Liver (tissue), 9 donors: ENCODE measurements around the gene DIO2. TPM values are rescaled to one million over a fixed set of nuclear protein-coding genes. Genes with fewer than 3 reads are reported as not detected.

Experiments used
- DNase-seq: peaks from one replicate; pipeline ENCODE4 v3.0.0-alpha.2; 2017; ENCODE audit warnings: low spot score
- H3K27ac ChIP-seq, 2 donors: one replicate each; pipeline ENCODE4 v1.7.0; 2013; ENCODE audit warnings: inconsistent platforms in 2 of 2, low read length in 2 of 2, control low read depth in 1 of 2, low read depth in 1 of 2, mild to moderate bottlenecking in 1 of 2
- H3K27me3 ChIP-seq, 4 donors: one replicate each; pipeline versions ENCODE4 v1.6.1 to v1.7.0; 2013; ENCODE audit warnings: low read length in 3 of 4, inconsistent platforms in 1 of 4, mild to moderate bottlenecking in 1 of 4, moderate library complexity in 1 of 4; ENCODE audit not compliant: control insufficient read depth in 4 of 4, insufficient read depth in 4 of 4
- H3K36me3 ChIP-seq, 4 donors: one replicate each; pipeline versions ENCODE4 v1.6.1 to v1.7.0; 2013; ENCODE audit warnings: low read length in 3 of 4, mild to moderate bottlenecking in 3 of 4, low read depth in 1 of 4, moderate library complexity in 1 of 4; ENCODE audit not compliant: control insufficient read depth in 4 of 4, insufficient read depth in 3 of 4
- H3K4me1 ChIP-seq, 4 donors: one replicate each; pipeline versions ENCODE4 v1.6.1 to v1.7.0; 2013; ENCODE audit warnings: low read length in 3 of 4, mild to moderate bottlenecking in 3 of 4, moderate library complexity in 1 of 4; ENCODE audit not compliant: control insufficient read depth in 4 of 4, insufficient read depth in 4 of 4
- H3K4me3 ChIP-seq, 3 donors: one replicate each; pipeline versions ENCODE4 v1.6.1 to v1.7.0; 2013; ENCODE audit warnings: low read length in 3 of 3, control low read depth in 1 of 3, low read depth in 1 of 3, mild to moderate bottlenecking in 1 of 3
- H3K9ac ChIP-seq, 2 donors: one replicate each; pipeline ENCODE4 v1.7.0; 2013; ENCODE audit warnings: low read length in 2 of 2, mild to moderate bottlenecking in 2 of 2, moderate library complexity in 2 of 2, control low read depth in 1 of 2, low read depth in 1 of 2
- H3K9me3 ChIP-seq, 4 donors: one replicate each; pipeline versions ENCODE4 v1.6.1 to v1.7.0; 2013; ENCODE audit warnings: low read length in 3 of 4; ENCODE audit not compliant: control insufficient read depth in 4 of 4
- ATF3 ChIP-seq: IDR thresholded peaks from 2 replicates; pipeline ENCODE4 v1.6.1; 2016; ENCODE audit warnings: antibody characterized with exemption
- HNF4A ChIP-seq, 2 donors: conservative IDR thresholded peaks; 2 replicates each; pipeline ENCODE4 v1.6.1; 2016; ENCODE audit warnings: antibody characterized with exemption in 2 of 2, mild to moderate bottlenecking in 2 of 2
- HNF4G ChIP-seq: IDR thresholded peaks from 2 replicates; pipeline ENCODE4 v1.6.1; 2016; ENCODE audit warnings: antibody characterized with exemption
- SP1 ChIP-seq: IDR thresholded peaks from 2 replicates; pipeline ENCODE4 v1.6.1; 2018; ENCODE audit warnings: antibody characterized with exemption, mild to moderate bottlenecking
- WGBS: extraction: QIAGEN DNeasy Blood & Tissue Kit; methylation state at CpG from one replicate; pipeline ENCODE4 v1.1.7; 2013; 5-methylcytosine and 5-hydroxymethylcytosine counted together
- polyA plus RNA-seq, 2 donors: library from polyadenylated mRNA; stranded (reverse) in 1 of 2; unstranded in 1 of 2; fragments of 200-250 nt in 1 of 2; fragments of >200 nt in 1 of 2; fragmentation: Nextera tagmentation in 1 of 2; extraction: Ambion mirVana in 1 of 2; gene quantifications; one replicate each; pipeline versions ENCODE4 v1.2.1 to v1.2.3, GENCODE V29; 2013 to 2015
- total RNA-seq, 2 donors: library from RNA; depleted of rRNA; stranded (reverse); fragments of >200 nt; gene quantifications; one replicate each; pipeline ENCODE4 v1.2.3, GENCODE V29; 2014
- TF ChIP-seq, protein P1 (sequence below): fragments of 150-350 bp; IDR thresholded peaks from 2 replicates; pipeline ENCODE4 v1.5.1; 2017; ENCODE audit warnings: improper control_type of control experiment, low read depth, low read length; ENCODE audit not compliant: missing input control
- TF ChIP-seq, protein P2 (sequence below): IDR thresholded peaks from 2 replicates; pipeline ENCODE4 v1.6.1; 2016; ENCODE audit warnings: antibody characterized with exemption
- TF ChIP-seq, protein P3 (sequence below): IDR thresholded peaks from 2 replicates; pipeline ENCODE4 v1.6.1; 2016; ENCODE audit warnings: antibody characterized with exemption
- TF ChIP-seq, protein P4 (sequence below): IDR thresholded peaks from 2 replicates; pipeline ENCODE4 v1.6.1; 2016; ENCODE audit warnings: antibody characterized with exemption, mild to moderate bottlenecking
- donor health status: healthy.
- donor health status: healthy.
- donor health status: healthy.
- donor health status: healthy.
- donor health status: healthy.

Gene DIO2
- total and polyA plus RNA-seq, 4 donors, result under 0.01 to 0.23 (median 0.02) TPM; not detected in 1

DNA sequence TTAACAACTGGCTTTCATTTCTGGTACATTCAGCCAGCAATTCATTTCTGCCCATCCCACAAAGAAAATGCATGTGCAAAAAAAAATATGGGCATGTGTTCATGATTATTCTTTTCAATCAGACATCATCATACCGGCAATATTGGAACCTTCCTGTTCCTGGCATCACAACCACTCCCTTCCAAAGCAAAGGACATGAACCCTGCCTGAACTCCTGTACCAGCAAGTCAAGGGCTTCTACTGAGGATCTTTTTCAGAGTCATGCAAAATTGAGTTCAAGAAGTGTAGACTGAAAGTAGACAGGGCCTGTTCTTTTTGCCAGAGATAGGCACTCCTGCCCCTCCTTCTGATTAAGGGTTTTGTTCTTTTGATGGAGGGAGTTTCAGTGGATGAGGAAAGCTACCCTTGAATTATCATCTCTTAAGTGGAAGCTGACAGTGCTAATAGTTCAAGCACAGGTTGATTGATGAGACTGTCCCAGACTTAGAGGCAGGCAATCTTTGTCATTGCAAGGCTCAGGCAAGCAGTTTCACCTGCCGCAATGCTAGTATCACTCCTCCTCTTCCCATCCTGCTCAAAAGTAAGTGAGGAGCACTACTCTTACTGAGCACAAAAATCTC lies 22.3 kb upstream of the DIO2 start:
- whole genome bisulfite sequencing, result 74% methylated on average over 2 of the region's 2 CpGs
- TF ChIP-seq HNF4G, result no peak
- no peak for TF ChIP-seq HNF4A (conservative IDR thresholded peaks at IDR 0.05)
- TF ChIP-seq, protein P1, sequence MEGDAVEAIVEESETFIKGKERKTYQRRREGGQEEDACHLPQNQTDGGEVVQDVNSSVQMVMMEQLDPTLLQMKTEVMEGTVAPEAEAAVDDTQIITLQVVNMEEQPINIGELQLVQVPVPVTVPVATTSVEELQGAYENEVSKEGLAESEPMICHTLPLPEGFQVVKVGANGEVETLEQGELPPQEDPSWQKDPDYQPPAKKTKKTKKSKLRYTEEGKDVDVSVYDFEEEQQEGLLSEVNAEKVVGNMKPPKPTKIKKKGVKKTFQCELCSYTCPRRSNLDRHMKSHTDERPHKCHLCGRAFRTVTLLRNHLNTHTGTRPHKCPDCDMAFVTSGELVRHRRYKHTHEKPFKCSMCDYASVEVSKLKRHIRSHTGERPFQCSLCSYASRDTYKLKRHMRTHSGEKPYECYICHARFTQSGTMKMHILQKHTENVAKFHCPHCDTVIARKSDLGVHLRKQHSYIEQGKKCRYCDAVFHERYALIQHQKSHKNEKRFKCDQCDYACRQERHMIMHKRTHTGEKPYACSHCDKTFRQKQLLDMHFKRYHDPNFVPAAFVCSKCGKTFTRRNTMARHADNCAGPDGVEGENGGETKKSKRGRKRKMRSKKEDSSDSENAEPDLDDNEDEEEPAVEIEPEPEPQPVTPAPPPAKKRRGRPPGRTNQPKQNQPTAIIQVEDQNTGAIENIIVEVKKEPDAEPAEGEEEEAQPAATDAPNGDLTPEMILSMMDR, result no peak
- TF ChIP-seq, protein P2, sequence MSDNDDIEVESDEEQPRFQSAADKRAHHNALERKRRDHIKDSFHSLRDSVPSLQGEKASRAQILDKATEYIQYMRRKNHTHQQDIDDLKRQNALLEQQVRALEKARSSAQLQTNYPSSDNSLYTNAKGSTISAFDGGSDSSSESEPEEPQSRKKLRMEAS, result no peak
- TF ChIP-seq ATF3, result no peak
- DNase-seq, result no peak
- Histone ChIP-seq H3K27ac (no peak overlapping the region), H3K36me3 (no peaks in the 10 kb centered on the region), H3K27me3 (no peaks in the 10 kb centered on the region), H3K9me3 (peaks cover 3 to 6% (median 4%) of the 10 kb centered on the region in 4 donors), H3K4me3 (no peak overlapping the region), H3K9ac (no peak overlapping the region), H3K4me1 (no peaks in the 10 kb centered on the region)

DNA sequence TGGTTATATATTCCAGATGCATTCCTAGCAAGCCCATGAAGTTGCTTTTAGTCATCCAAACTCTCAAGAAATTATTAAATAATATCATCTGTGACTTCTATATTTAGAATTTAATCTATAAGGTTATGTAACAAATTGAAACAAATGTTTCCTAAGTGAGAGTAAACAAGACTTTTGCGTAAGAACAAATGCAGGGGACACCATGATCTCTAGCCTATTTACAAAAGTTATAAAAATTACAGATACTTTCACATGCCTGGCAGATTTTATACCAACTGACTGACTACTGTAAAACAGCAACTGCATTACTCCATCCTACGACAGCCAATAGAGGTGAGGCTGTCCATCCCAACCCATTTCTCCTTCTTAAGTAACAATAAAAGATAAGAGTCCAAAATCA lies 20.4 kb upstream of the DIO2 start:
- no peaks in the 10 kb centered on the region for H3K36me3 ChIP-seq
- TF ChIP-seq, protein P3, sequence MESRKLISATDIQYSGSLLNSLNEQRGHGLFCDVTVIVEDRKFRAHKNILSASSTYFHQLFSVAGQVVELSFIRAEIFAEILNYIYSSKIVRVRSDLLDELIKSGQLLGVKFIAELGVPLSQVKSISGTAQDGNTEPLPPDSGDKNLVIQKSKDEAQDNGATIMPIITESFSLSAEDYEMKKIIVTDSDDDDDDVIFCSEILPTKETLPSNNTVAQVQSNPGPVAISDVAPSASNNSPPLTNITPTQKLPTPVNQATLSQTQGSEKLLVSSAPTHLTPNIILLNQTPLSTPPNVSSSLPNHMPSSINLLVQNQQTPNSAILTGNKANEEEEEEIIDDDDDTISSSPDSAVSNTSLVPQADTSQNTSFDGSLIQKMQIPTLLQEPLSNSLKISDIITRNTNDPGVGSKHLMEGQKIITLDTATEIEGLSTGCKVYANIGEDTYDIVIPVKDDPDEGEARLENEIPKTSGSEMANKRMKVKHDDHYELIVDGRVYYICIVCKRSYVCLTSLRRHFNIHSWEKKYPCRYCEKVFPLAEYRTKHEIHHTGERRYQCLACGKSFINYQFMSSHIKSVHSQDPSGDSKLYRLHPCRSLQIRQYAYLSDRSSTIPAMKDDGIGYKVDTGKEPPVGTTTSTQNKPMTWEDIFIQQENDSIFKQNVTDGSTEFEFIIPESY, result no peak
- TF ChIP-seq SP1, result no peak
- TF ChIP-seq, protein P4, sequence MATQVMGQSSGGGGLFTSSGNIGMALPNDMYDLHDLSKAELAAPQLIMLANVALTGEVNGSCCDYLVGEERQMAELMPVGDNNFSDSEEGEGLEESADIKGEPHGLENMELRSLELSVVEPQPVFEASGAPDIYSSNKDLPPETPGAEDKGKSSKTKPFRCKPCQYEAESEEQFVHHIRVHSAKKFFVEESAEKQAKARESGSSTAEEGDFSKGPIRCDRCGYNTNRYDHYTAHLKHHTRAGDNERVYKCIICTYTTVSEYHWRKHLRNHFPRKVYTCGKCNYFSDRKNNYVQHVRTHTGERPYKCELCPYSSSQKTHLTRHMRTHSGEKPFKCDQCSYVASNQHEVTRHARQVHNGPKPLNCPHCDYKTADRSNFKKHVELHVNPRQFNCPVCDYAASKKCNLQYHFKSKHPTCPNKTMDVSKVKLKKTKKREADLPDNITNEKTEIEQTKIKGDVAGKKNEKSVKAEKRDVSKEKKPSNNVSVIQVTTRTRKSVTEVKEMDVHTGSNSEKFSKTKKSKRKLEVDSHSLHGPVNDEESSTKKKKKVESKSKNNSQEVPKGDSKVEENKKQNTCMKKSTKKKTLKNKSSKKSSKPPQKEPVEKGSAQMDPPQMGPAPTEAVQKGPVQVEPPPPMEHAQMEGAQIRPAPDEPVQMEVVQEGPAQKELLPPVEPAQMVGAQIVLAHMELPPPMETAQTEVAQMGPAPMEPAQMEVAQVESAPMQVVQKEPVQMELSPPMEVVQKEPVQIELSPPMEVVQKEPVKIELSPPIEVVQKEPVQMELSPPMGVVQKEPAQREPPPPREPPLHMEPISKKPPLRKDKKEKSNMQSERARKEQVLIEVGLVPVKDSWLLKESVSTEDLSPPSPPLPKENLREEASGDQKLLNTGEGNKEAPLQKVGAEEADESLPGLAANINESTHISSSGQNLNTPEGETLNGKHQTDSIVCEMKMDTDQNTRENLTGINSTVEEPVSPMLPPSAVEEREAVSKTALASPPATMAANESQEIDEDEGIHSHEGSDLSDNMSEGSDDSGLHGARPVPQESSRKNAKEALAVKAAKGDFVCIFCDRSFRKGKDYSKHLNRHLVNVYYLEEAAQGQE, result no peak
- TF ChIP-seq, protein P1, result no peak
- TF ChIP-seq, protein P2, result no peak
- no peaks in the 10 kb centered on the region for H3K27me3 ChIP-seq
- no peak overlapping the region for H3K4me3 ChIP-seq
- no peak for DNase-seq
- no peaks in the 10 kb centered on the region for H3K4me1 ChIP-seq
- no peak overlapping the region for H3K9ac ChIP-seq
- 63% methylated on average over 2 of the region's 2 CpGs for WGBS
- H3K27ac ChIP-seq, result no peak overlapping the region
- H3K9me3 ChIP-seq, result peaks cover 0 to 3% (median 1%) of the 10 kb centered on the region in 4 donors
